GM19452 (cell line): ENCODE data around the gene ANKRD39.
"Not testable (repeated sequence)": the region's sequence is repeated elsewhere in the genome, so short reads cannot be mapped to it uniquely, and the experiment has no call there.

Source experiments
- ATAC-seq: cut with Tn5 transposase; IDR thresholded peaks from one replicate; pipeline ENCODE4 v1.9.1; 2021; ENCODE audit not compliant: unreplicated experiment

ANKRD39 gene

GRCh38 chr2:96811917-96812316 lies 45.9 kb downstream of the ANKRD39 start:
- ATAC-seq, result no peak

GRCh38 chr2:96810783-96811192 lies 47.0 kb downstream of the ANKRD39 start:
- no peak for ATAC-seq

GRCh38 chr2:96809951-96810782 lies 47.6 kb downstream of the ANKRD39 start:
- no peak for ATAC-seq

GRCh38 chr2:96809216-96809882 lies 48.5 kb downstream of the ANKRD39 start:
- ATAC-seq, result no peak

- ATAC-seq, result no peak
Observed at GRCh38 chr2:96808176-96808837, 49.5 kb downstream of the ANKRD39 start.

GRCh38 chr2:96807127-96807471 lies 50.7 kb downstream of the ANKRD39 start:
- no peak for ATAC-seq

- peak; percentile 63 for ATAC-seq
Observed at GRCh38 chr2:96806468-96807126, 51.2 kb downstream of the ANKRD39 start.

GRCh38 chr2:96805946-96806345 lies 51.9 kb downstream of the ANKRD39 start:
- ATAC-seq, result not testable (repeated sequence)

- no peak for ATAC-seq
Observed at GRCh38 chr2:96804986-96805385, 52.8 kb downstream of the ANKRD39 start.

GRCh38 chr2:96802721-96803120 lies 55.1 kb downstream of the ANKRD39 start:
- no peak for ATAC-seq

- no peak for ATAC-seq
Observed at GRCh38 chr2:96801786-96802595, 55.8 kb downstream of the ANKRD39 start.

- ATAC-seq, result peak; percentile 67
Observed at GRCh38 chr2:96801005-96801785, 56.6 kb downstream of the ANKRD39 start.

- ATAC-seq, result no peak
Observed at GRCh38 chr2:96800061-96801004, 57.5 kb downstream of the ANKRD39 start.

- ATAC-seq, result no peak
Observed at GRCh38 chr2:96799623-96799935, 58.2 kb downstream of the ANKRD39 start.

GRCh38 chr2:96798733-96799622 lies 58.8 kb downstream of the ANKRD39 start:
- no peak for ATAC-seq
